Measurements from ENCODE around the gene CHCHD6. TPM values are rescaled to one million over a fixed set of nuclear protein-coding genes. Genes with fewer than 3 reads are reported as not detected.

Gene CHCHD6
- total RNA-seq, 4 donors from 2014 or later = 30.3 to 46.5 (median 33.6) TPM

DNA sequence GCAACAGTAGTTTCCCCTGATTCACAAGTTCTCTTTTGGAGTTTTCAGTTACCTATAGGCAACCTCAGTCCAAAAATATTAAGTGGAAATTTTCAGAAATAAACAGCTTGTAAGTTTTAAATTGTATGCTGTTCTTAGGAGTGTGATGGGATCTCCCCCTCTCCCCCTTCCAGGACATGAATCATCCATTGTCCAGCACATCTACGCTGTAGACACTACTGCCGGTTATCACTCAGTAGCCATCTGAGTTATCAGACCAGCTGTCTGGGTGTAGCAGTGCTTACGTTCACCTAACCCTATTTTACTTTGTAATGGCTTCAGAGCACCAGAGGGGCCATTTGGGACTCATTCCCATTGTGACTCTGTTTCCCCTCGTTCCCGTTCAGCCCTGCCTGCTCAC is 182.2 kb downstream of the CHCHD6 start:
- Histone ChIP-seq H3K9me3 (no peaks in the 10 kb centered on the region), H3K27ac (no peak overlapping the region), H3K27me3 (no peaks in the 10 kb centered on the region), H3K4me1 (no peaks in the 10 kb centered on the region), H3K4me3 (no peak overlapping the region), H3K36me3 (peaks cover 0 to 11% (median 0%) of the 10 kb centered on the region in 3 donors)
- DNase-seq (ENCODE audit: low spot score in 2 of 2) = no peak
- TF ChIP-seq, protein P1, sequence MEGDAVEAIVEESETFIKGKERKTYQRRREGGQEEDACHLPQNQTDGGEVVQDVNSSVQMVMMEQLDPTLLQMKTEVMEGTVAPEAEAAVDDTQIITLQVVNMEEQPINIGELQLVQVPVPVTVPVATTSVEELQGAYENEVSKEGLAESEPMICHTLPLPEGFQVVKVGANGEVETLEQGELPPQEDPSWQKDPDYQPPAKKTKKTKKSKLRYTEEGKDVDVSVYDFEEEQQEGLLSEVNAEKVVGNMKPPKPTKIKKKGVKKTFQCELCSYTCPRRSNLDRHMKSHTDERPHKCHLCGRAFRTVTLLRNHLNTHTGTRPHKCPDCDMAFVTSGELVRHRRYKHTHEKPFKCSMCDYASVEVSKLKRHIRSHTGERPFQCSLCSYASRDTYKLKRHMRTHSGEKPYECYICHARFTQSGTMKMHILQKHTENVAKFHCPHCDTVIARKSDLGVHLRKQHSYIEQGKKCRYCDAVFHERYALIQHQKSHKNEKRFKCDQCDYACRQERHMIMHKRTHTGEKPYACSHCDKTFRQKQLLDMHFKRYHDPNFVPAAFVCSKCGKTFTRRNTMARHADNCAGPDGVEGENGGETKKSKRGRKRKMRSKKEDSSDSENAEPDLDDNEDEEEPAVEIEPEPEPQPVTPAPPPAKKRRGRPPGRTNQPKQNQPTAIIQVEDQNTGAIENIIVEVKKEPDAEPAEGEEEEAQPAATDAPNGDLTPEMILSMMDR (IDR thresholded peaks at IDR 0.05) = no peak
- WGBS, 2 donors = 70 to 76% methylated on average over 5 of the region's 5 CpGs

DNA sequence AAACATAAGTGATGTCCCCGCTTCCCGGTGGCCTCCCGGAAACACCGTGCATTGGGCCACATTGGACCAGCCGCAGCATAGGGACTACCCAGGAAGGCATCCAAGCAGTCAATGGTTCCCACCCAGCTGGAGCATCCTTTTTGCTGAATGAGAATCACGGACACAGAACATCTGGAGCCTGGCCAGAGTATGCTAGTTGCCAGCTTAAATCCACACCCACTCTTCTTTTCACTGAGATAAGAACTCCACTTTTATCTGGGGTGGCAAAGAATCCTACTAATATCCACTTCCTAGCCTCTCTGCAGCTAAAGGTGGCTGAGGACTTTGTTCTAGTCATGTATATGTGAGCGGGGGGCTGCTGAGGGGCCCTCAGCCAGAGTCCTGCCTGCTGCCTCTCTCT is 183.6 kb downstream of the CHCHD6 start:
- Histone ChIP-seq H3K4me3 (no peak overlapping the region), H3K36me3 (peaks cover 0 to 17% (median 0%) of the 10 kb centered on the region in 3 donors), H3K27me3 (no peaks in the 10 kb centered on the region), H3K9me3 (no peaks in the 10 kb centered on the region), H3K27ac (no peak overlapping the region), H3K4me1 (no peaks in the 10 kb centered on the region)
- no peak for DNase-seq (ENCODE audit: low spot score in 2 of 2)
- TF ChIP-seq, protein P1 (IDR thresholded peaks at IDR 0.05) = no peak
- TF ChIP-seq EP300 (IDR thresholded peaks at IDR 0.05) = no peak
- no peak for TF ChIP-seq POLR2A (IDR thresholded peaks at IDR 0.05)
- WGBS, 2 donors = 69 to 88% methylated on average over 4 to 7 of the region's 7 CpGs

DNA sequence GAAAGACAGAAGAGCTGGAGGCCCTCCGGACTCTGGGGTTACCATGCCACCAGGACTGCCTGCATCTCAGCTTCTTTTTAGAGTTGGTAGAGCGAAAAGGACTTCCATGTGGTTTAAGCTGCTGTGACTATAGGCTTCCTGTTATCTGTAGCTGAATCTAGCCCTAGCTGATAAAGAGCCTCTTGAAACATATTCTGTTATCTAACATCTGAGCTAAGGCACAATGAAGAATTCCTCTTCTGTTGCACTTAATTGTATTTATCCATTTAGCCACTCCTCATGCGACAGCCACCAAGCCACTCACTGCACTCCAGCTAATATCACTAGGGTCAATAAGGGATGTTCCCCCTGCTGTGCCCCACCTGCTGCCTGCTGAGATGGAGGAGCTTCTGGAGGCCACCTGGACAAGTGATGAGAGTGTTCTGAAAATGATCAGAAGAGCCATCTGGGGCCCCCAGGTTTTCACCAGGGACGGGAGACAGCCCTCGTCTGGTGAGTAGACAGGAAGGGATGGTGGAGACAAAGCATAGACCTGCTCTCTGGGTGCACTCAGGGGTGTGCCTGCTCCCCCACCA is 184.2 kb downstream of the CHCHD6 start:
- H3K36me3 ChIP-seq = peaks cover 0 to 17% (median 0%) of the 10 kb centered on the region in 3 donors
- TF ChIP-seq, protein P1 (IDR thresholded peaks at IDR 0.05) = no peak
- TF ChIP-seq EP300 (IDR thresholded peaks at IDR 0.05) (no peak), POLR2A (IDR thresholded peaks at IDR 0.05) (no peak)
- H3K27me3 ChIP-seq = no peaks in the 10 kb centered on the region
- H3K27ac ChIP-seq = no peak overlapping the region
- no peak for DNase-seq (ENCODE audit: low spot score in 2 of 2)
- no peak overlapping the region for H3K4me3 ChIP-seq
- H3K9me3 ChIP-seq = no peaks in the 10 kb centered on the region
- WGBS, 2 donors = 84 to 88% methylated on average over 5 of the region's 5 CpGs
- no peaks in the 10 kb centered on the region for H3K4me1 ChIP-seq

DNA sequence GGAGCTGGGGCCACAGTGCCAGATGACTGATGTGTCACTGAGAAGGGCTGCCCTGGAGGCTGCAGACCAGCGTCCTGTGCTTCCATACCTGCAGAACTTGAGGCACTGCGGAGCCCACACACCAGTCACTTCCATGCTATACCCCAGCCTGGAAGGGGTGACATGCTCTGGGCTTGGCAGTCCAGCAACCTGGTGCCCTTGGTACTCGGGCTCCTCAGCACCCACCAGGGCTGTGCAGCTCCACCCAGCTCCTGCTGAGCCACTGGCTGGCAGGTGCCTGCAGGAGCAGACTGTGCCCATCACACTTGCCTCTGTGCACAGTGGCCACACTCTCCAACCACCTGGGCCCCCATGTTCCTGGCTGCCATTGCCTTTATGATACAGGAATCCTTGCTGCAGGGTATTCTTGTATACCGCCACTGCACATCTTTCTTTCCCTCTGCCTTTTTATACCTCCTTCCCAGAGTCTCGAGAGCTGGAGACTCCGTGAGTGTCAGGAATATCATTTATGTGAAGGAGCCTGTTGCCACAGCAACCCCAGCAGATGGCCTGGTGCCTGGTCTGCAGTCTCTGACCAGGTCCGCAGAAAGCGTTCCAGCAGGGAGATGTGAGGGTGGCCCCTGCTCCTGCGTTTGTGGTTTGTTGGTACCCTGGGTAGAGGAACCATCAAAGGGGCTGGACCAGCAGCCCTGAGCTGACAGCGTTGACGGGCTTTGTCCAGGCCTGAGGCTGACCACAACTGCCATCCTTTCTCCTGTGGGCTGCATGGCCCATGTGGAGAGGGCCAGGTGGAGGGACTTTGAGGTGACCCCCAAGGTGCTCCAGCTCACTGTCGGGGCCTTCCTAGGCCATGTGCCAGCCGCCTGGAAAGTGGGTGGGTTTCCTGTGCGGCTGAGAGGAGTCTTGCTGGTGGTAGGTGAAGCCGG is 185.5 kb downstream of the CHCHD6 start:
- Histone ChIP-seq H3K36me3 (peaks cover 0 to 17% (median 0%) of the 10 kb centered on the region in 3 donors), H3K4me3 (no peak overlapping the region), H3K27me3 (no peaks in the 10 kb centered on the region), H3K9me3 (no peaks in the 10 kb centered on the region), H3K4me1 (peaks cover 0 to 8% (median 0%) of the 10 kb centered on the region in 4 donors), H3K27ac (no peak overlapping the region)
- DNase-seq (ENCODE audit: low spot score in 2 of 2) = no peak
- TF ChIP-seq POLR2A (IDR thresholded peaks at IDR 0.05) = no peak
- TF ChIP-seq, protein P1 (IDR thresholded peaks at IDR 0.05) = no peak
- no peak for TF ChIP-seq EP300 (IDR thresholded peaks at IDR 0.05)
- WGBS, 2 donors = 90 to 93% methylated on average over 12 to 15 of the region's 15 CpGs

DNA sequence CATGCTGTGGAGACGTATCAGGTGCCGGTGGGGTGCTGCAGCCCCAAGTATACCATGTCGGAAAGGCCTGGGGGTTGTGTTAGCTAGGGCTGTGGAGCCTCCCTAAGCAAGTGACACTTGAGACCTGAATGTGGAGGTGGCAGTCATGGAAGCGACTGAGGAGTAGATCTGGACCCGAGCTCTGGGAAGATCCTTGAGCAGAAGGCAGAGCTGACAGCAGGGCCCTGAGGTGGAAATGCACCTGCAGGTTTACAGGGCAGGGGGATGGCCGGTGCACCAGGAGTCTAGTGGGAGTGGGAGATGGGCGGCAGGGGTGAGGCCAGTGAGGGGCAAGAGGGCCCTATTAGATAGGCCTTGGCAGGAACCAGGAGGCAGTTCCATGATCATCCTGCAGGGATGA is 187.1 kb downstream of the CHCHD6 start:
- WGBS, 2 donors = 95 to 100% methylated on average over 7 of the region's 7 CpGs
- no peak for TF ChIP-seq EP300 (IDR thresholded peaks at IDR 0.05)
- TF ChIP-seq, protein P1 (IDR thresholded peaks at IDR 0.05) = no peak
- no peak for TF ChIP-seq POLR2A (IDR thresholded peaks at IDR 0.05)
- peaks cover 0 to 17% (median 0%) of the 10 kb centered on the region in 3 donors for H3K36me3 ChIP-seq
- no peak overlapping the region for H3K27ac ChIP-seq
- no peaks in the 10 kb centered on the region for H3K9me3 ChIP-seq
- no peak overlapping the region for H3K4me3 ChIP-seq
- no peaks in the 10 kb centered on the region for H3K27me3 ChIP-seq
- peaks cover 0 to 24% (median 8%) of the 10 kb centered on the region in 4 donors for H3K4me1 ChIP-seq
- DNase-seq (ENCODE audit: low spot score in 2 of 2) = no peak
